Measurements from ENCODE around the gene C11orf68.

DNA sequence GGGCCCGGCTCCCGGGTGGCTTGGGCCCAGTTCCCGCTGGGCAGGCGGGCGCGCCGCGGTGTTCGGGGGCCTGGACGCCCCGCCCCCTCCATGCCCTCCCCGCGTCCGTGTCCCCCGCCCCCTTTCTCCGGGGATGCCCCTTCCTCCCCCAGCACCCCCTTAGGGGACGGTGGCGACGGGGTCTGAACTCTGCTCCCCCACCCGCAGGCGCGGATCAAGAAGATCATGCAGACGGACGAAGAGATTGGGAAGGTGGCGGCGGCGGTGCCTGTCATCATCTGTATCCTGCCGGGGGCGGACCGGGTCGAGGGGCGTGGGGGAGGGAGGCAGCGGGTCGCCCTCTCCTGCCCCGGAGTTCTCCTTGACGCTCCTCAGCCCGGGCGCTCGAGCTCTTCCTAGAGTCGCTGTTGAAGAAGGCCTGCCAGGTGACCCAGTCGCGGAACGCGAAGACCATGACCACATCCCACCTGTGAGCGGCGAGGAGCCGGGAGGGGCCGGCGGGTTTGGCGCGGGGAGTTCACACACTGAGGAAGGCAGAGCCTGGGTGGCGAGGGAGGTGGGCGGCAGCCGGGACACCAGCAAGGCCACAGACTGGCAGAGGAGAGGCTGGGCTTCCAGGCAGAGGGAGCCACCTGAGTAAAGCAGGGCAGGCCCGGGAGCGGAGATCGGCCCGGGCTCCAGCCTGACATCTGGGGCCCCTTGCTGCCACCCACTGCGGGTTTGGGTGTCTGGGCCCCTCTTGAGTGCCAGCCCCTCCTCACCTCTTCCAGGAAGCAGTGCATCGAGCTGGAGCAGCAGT lies 910 bp upstream of the C11orf68 start:
- TF ChIP-seq, protein P1, sequence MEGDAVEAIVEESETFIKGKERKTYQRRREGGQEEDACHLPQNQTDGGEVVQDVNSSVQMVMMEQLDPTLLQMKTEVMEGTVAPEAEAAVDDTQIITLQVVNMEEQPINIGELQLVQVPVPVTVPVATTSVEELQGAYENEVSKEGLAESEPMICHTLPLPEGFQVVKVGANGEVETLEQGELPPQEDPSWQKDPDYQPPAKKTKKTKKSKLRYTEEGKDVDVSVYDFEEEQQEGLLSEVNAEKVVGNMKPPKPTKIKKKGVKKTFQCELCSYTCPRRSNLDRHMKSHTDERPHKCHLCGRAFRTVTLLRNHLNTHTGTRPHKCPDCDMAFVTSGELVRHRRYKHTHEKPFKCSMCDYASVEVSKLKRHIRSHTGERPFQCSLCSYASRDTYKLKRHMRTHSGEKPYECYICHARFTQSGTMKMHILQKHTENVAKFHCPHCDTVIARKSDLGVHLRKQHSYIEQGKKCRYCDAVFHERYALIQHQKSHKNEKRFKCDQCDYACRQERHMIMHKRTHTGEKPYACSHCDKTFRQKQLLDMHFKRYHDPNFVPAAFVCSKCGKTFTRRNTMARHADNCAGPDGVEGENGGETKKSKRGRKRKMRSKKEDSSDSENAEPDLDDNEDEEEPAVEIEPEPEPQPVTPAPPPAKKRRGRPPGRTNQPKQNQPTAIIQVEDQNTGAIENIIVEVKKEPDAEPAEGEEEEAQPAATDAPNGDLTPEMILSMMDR (IDR thresholded peaks at IDR 0.05; ENCODE audit: insufficient read depth, low read length): no peak
- no peak; the same call in 1 of the 2 replicates for TF ChIP-seq POLR2AphosphoS5 (IDR thresholded peaks at IDR 0.05; ENCODE audit: low read depth)
- TF ChIP-seq, protein P2, sequence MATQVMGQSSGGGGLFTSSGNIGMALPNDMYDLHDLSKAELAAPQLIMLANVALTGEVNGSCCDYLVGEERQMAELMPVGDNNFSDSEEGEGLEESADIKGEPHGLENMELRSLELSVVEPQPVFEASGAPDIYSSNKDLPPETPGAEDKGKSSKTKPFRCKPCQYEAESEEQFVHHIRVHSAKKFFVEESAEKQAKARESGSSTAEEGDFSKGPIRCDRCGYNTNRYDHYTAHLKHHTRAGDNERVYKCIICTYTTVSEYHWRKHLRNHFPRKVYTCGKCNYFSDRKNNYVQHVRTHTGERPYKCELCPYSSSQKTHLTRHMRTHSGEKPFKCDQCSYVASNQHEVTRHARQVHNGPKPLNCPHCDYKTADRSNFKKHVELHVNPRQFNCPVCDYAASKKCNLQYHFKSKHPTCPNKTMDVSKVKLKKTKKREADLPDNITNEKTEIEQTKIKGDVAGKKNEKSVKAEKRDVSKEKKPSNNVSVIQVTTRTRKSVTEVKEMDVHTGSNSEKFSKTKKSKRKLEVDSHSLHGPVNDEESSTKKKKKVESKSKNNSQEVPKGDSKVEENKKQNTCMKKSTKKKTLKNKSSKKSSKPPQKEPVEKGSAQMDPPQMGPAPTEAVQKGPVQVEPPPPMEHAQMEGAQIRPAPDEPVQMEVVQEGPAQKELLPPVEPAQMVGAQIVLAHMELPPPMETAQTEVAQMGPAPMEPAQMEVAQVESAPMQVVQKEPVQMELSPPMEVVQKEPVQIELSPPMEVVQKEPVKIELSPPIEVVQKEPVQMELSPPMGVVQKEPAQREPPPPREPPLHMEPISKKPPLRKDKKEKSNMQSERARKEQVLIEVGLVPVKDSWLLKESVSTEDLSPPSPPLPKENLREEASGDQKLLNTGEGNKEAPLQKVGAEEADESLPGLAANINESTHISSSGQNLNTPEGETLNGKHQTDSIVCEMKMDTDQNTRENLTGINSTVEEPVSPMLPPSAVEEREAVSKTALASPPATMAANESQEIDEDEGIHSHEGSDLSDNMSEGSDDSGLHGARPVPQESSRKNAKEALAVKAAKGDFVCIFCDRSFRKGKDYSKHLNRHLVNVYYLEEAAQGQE (IDR thresholded peaks at IDR 0.05; ENCODE audit: insufficient replicate concordance, low read depth): no peak

Data from HL-60 (cell line).